Sigmoid colon (tissue), 7 donors: ENCODE data around the gene KTN1. TPM values are rescaled to one million over a fixed set of nuclear protein-coding genes. Genes with fewer than 3 reads are reported as not detected.

Experiments used
- DNase-seq: peaks from one replicate; pipeline ENCODE4 v3.0.0-alpha.2; 2019
- H3K27ac ChIP-seq, 4 donors: fragments of 200-600 bp; sonication (generic); one replicate each; pipeline ENCODE4 v1.5.1; 2016 to 2019; ENCODE audit warnings: mild to moderate bottlenecking in 1 of 4
- H3K27me3 ChIP-seq, 3 donors: fragments of 200-600 bp; sonication (generic); one replicate each; pipeline ENCODE4 v1.5.1; 2019; ENCODE audit warnings: mild to moderate bottlenecking in 1 of 3
- H3K36me3 ChIP-seq, 4 donors: fragments of 200-600 bp; sonication (generic); one replicate each; pipeline ENCODE4 v1.5.1; 2016 to 2019
- H3K4me1 ChIP-seq, 4 donors: fragments of 200-600 bp; sonication (generic); one replicate each; pipeline ENCODE4 v1.5.1; 2017 to 2019
- H3K4me3 ChIP-seq, 4 donors: fragments of 200-600 bp; sonication (generic); one replicate each; pipeline ENCODE4 v1.5.1; 2017 to 2019; ENCODE audit warnings: mild to moderate bottlenecking in 2 of 4, moderate library complexity in 1 of 4
- H3K9me3 ChIP-seq, 4 donors: fragments of 200-600 bp in 3 of 4; sonication (generic) in 3 of 4; one replicate each; pipeline versions ENCODE4 v1.5.1 to v1.6.1; 2013 to 2019
- EP300 ChIP-seq, 4 donors: sonication (generic); formaldehyde crosslinking; IDR thresholded peaks; one replicate each; pipeline ENCODE4 v1.6.1; 2017; ENCODE audit warnings: antibody characterized with exemption in 4 of 4
- POLR2A ChIP-seq, 2 donors: fragments of 450-650 bp; IDR thresholded peaks; one replicate each; pipeline ENCODE4 v1.6.1; 2016; ENCODE audit warnings: antibody characterized with exemption in 2 of 2, mild to moderate bottlenecking in 2 of 2, moderate library complexity in 2 of 2
- POLR2AphosphoS5 ChIP-seq, 4 donors: sonication (generic); formaldehyde crosslinking; IDR thresholded peaks; one replicate each; pipeline ENCODE4 v1.6.1; 2017; ENCODE audit warnings: antibody characterized with exemption in 4 of 4
- WGBS, 2 donors: extraction: QIAGEN DNeasy Blood & Tissue Kit; methylation state at CpG; one replicate each; pipeline ENCODE4 v1.1.7; 2013; 5-methylcytosine and 5-hydroxymethylcytosine counted together
- intact Hi-C: fragments of 100-400 bp; cut with DNase I; formaldehyde crosslinking; loops from one replicate; pipeline ENCODE4 v1.15.1; 2023
- polyA plus RNA-seq, 3 donors: library from polyadenylated mRNA; stranded (reverse); fragments of 200-250 nt; gene quantifications; one replicate each; pipeline ENCODE4 v1.2.3, GENCODE V29; 2013
- total RNA-seq, 4 donors: library from RNA; depleted of rRNA; stranded (reverse); fragments of >200 nt; gene quantifications; one replicate each; pipeline ENCODE4 v1.1.0, GENCODE V29; 2016
- TF ChIP-seq, protein P1 (sequence below), 4 experiments: fragments of 450-650 bp in 3 of 4; fragments of 200-600 bp in 1 of 4; IDR thresholded peaks; one replicate each; pipeline ENCODE4 v1.5.1; 2016 to 2019; ENCODE audit warnings: antibody characterized with exemption in 4 of 4, mild to moderate bottlenecking in 3 of 4, moderate library complexity in 2 of 4
- donor health status: healthy with polysubstance abuse.
- donor health status: Bipolar disorder and iron deficiency.
- donor health status: healthy.

The KTN1 gene, protein sequence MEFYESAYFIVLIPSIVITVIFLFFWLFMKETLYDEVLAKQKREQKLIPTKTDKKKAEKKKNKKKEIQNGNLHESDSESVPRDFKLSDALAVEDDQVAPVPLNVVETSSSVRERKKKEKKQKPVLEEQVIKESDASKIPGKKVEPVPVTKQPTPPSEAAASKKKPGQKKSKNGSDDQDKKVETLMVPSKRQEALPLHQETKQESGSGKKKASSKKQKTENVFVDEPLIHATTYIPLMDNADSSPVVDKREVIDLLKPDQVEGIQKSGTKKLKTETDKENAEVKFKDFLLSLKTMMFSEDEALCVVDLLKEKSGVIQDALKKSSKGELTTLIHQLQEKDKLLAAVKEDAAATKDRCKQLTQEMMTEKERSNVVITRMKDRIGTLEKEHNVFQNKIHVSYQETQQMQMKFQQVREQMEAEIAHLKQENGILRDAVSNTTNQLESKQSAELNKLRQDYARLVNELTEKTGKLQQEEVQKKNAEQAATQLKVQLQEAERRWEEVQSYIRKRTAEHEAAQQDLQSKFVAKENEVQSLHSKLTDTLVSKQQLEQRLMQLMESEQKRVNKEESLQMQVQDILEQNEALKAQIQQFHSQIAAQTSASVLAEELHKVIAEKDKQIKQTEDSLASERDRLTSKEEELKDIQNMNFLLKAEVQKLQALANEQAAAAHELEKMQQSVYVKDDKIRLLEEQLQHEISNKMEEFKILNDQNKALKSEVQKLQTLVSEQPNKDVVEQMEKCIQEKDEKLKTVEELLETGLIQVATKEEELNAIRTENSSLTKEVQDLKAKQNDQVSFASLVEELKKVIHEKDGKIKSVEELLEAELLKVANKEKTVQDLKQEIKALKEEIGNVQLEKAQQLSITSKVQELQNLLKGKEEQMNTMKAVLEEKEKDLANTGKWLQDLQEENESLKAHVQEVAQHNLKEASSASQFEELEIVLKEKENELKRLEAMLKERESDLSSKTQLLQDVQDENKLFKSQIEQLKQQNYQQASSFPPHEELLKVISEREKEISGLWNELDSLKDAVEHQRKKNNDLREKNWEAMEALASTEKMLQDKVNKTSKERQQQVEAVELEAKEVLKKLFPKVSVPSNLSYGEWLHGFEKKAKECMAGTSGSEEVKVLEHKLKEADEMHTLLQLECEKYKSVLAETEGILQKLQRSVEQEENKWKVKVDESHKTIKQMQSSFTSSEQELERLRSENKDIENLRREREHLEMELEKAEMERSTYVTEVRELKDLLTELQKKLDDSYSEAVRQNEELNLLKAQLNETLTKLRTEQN (N-terminal part only)
- total RNA-seq (100 to 1,000 TPM; 120 to 174 (median 150) TPM), polyA plus RNA-seq (100 to 1,000 TPM in 1 of 3 donors, 10 to 100 TPM in 2; 67.3 to 106 (median 89.5) TPM)

DNA sequence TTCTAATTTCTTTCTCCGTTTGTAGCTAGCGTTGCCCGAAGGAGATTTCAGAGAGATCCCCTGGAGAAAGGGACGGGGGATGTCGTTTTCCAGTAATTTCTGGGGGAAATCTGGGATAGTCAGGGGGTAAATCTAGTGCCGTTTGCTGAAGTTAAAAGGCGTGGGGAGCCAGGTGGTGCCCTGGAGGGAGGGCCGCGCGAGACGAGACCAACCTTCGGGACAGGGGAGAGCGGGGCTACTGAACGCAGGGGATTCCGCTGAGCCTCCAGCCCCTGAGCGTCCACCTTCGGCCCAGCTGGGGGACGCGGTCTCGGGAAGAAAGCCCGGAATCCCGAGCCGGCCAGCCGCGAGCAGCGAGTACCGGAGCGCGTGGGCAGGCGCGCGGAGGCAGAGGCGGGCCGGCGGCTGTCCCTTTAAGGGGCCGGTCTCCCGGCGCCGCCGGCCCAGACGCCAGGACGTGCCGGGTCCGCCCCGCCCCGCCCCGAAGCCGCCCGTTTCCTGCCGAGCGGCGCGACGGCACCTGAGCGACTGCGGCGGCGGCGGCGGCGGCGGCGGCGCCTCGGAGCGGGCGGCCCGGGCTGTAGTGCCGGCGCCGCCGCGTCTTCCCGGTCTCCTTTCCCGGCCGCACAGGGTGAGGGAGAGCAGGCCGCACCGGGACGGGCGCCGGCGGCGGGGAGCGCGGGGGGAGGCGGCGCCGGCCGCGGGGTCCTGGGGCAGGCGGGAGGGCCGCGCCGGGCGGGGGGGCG, at the start of gene KTN1:
TSS of gene KTN1 (plus strand) at position 484 of the 746 bp plus-strand sequence. CDS start 31,842 bp downstream, outside the sequence.
- peak in 2 of 4 donors; percentile 26 to 58 for TF ChIP-seq POLR2AphosphoS5 (IDR thresholded peaks at IDR 0.05)
- TF ChIP-seq EP300 (IDR thresholded peaks at IDR 0.05), result no peak
- TF ChIP-seq, protein P1, sequence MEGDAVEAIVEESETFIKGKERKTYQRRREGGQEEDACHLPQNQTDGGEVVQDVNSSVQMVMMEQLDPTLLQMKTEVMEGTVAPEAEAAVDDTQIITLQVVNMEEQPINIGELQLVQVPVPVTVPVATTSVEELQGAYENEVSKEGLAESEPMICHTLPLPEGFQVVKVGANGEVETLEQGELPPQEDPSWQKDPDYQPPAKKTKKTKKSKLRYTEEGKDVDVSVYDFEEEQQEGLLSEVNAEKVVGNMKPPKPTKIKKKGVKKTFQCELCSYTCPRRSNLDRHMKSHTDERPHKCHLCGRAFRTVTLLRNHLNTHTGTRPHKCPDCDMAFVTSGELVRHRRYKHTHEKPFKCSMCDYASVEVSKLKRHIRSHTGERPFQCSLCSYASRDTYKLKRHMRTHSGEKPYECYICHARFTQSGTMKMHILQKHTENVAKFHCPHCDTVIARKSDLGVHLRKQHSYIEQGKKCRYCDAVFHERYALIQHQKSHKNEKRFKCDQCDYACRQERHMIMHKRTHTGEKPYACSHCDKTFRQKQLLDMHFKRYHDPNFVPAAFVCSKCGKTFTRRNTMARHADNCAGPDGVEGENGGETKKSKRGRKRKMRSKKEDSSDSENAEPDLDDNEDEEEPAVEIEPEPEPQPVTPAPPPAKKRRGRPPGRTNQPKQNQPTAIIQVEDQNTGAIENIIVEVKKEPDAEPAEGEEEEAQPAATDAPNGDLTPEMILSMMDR (IDR thresholded peaks at IDR 0.05), result no peak
- no peak for TF ChIP-seq POLR2A (IDR thresholded peaks at IDR 0.05)
- intact Hi-C loops, result loop anchor here (10.0 kb wide), 2 partner anchors 135 to 305 kb away; partner anchors contain the start of genes FBXO34 and TBPL2
- H3K4me3 ChIP-seq, result peak within 1 kb of the TSS; percentile 88 to 95 (median 94)
- no peaks in the 10 kb centered on the region for H3K27me3 ChIP-seq
- peak within 1 kb of the TSS; percentile 95 to 99 (median 96) for H3K27ac ChIP-seq
- no peaks in the 10 kb centered on the region for H3K9me3 ChIP-seq
- peak; percentile 90 for DNase-seq
- WGBS, 2 donors, result 1% methylated on average over 96 of the region's 96 CpGs
- H3K4me1 ChIP-seq, result peaks cover 0 to 43% (median 37%) of the 10 kb centered on the region in 4 donors
- no peaks in the 10 kb centered on the region for H3K36me3 ChIP-seq

DNA sequence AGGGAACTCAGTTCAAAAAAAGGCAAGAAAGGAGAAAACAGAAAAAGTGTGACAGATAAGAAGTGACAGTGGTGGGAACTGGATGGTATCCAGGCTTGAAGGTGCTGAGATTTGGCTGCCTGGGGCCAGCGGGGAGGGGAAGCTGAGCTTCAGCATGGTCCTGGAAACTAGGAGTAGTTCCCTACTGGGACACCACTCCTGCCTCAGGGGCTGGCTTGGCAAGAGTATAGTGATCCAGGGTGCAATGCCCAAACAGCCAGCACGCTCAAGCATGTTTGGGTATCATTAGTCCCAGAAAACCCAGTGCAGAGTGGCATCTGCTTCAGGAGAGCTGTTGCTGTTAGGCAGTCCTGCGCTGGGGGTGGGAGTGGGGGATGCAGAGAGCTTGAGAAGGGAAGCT, 49.5 kb upstream of the KTN1 start:
- Histone ChIP-seq H3K4me3 (no peak overlapping the region), H3K27me3 (no peaks in the 10 kb centered on the region), H3K9me3 (no peaks in the 10 kb centered on the region), H3K4me1 (no peaks in the 10 kb centered on the region), H3K36me3 (no peaks in the 10 kb centered on the region), H3K27ac (no peak overlapping the region)
- DNase-seq, result no peak
- intact Hi-C loops, result no loop called here
- WGBS, 2 donors, result 89 to 94% methylated on average over 3 of the region's 3 CpGs
- no peak for TF ChIP-seq EP300 (IDR thresholded peaks at IDR 0.05)

DNA sequence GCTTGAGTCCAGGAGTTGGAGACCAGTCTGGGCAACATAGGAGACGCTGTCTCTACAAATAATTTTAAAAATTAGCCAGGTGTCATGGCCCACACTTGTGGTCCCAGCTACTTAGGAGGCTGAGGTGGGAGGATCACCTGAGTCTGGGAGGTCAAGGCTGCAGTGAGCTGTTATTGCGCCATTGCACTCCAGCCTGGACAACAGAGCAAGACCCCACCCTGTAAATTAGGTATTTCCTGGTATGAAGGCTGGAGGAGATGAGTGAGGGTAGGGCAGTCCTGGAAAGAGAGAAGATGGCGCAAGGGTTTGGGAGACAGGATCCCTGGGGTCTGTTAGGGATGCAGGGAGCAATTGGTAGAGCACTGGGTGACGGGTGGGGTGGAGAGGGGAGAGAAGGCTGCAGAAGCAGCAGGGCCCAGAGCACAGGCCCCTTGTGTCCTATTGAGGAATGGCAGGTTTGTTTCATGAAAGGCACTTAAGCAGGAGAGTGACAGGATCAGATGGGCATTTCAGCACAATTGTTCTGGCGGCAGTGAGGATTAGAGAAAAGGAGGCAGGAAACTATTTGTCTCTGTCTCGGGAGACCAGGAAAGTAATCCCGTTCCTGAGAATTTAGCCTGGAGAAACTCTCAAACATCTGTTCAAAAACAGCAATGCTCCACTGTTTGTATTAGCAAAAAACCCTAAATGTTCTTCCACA, 47.2 kb upstream of the KTN1 start:
- no peaks in the 10 kb centered on the region for H3K27me3 ChIP-seq
- TF ChIP-seq EP300 (IDR thresholded peaks at IDR 0.05) (no peak), POLR2A (IDR thresholded peaks at IDR 0.05) (no peak), POLR2AphosphoS5 (IDR thresholded peaks at IDR 0.05) (no peak)
- TF ChIP-seq, protein P1 (IDR thresholded peaks at IDR 0.05), result no peak
- no peaks in the 10 kb centered on the region for H3K36me3 ChIP-seq
- no peak overlapping the region for H3K4me3 ChIP-seq
- H3K4me1 ChIP-seq, result no peaks in the 10 kb centered on the region
- no peak overlapping the region for H3K27ac ChIP-seq
- H3K9me3 ChIP-seq, result peaks cover 0 to 3% (median 0%) of the 10 kb centered on the region in 4 donors
- intact Hi-C loops, result no loop called here
- no peak for DNase-seq
- 84 to 89% methylated on average over 7 of the region's 7 CpGs for WGBS, 2 donors

DNA sequence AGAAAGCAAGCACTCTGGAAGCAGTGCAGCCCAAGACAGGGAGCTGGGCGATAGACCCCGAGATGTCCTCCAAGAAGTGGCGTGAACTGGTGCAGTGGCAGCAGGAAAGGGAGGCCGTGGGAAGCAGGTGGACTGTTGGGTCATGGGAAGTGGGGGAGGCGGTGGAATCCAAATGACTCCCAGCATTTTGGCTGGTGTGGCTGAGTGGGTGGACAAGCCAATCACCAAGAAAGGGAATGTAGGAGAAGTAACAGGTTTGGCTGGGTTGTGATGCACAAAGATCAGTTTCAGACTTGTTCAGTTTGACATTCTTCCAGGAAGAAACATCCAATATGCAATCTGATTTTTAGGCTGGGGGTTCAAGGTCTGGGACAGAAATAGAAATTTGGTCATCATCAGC, 46.0 kb upstream of the KTN1 start:
- Histone ChIP-seq H3K36me3 (no peaks in the 10 kb centered on the region), H3K27me3 (no peaks in the 10 kb centered on the region), H3K4me3 (no peak overlapping the region), H3K4me1 (no peaks in the 10 kb centered on the region), H3K9me3 (peaks cover 0 to 3% (median 0%) of the 10 kb centered on the region in 4 donors), H3K27ac (no peak overlapping the region)
- WGBS, 2 donors, result 81 to 82% methylated on average over 5 of the region's 5 CpGs
- no peak for DNase-seq
- intact Hi-C loops, result no loop called here
- TF ChIP-seq POLR2A (IDR thresholded peaks at IDR 0.05), result no peak
- TF ChIP-seq POLR2AphosphoS5 (IDR thresholded peaks at IDR 0.05), result no peak
- TF ChIP-seq, protein P1 (IDR thresholded peaks at IDR 0.05), result no peak
- TF ChIP-seq EP300 (IDR thresholded peaks at IDR 0.05), result no peak
